HG02571 (cell line): ENCODE data around the gene DAO.
"Not testable (repeated sequence)": the region's sequence is repeated elsewhere in the genome, so short reads cannot be mapped to it uniquely, and the experiment has no call there.

Experiments
- ATAC-seq: cut with Tn5 transposase; IDR thresholded peaks from one replicate; pipeline ENCODE4 v1.9.1; 2021; ENCODE audit warnings: mild to moderate bottlenecking, moderate library complexity; ENCODE audit not compliant: unreplicated experiment

Gene DAO

DNA sequence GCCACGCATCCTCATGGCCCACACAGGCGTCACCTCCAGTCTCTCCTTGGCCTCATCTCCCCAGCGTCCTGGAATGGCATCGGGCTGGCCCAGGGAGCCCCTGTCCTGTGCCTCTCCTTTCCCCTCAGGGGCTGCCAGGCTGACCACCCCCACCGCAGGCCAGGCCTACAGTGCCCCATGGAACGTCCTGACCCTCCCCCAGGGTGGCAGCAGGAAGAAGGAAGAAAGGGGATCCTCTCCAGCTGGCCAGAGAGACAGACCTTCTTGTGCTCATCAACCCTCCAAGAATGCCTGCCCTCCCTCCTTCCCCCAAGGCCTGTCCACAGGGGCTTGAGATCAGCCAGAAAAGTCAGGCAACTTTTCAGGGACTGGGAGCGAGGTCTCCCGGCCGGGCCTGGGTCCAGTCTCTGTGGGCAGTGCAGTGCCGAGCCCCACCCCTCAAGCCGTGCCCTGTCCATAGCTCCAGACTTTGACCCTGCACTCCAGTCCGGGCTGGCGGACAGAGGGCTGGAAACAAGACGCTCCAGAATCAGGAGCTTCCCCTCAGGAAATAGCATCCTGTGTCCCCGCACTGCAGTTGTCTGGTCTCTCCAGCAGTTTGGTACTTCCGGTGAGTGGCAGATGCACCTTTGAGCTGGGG lies at the start of gene DAO:
DAO (plus strand) TSS at position 478 of the 640 bp plus-strand sequence. CDS start 4,915 bp downstream, outside the sequence.
- ATAC-seq = no peak

DNA sequence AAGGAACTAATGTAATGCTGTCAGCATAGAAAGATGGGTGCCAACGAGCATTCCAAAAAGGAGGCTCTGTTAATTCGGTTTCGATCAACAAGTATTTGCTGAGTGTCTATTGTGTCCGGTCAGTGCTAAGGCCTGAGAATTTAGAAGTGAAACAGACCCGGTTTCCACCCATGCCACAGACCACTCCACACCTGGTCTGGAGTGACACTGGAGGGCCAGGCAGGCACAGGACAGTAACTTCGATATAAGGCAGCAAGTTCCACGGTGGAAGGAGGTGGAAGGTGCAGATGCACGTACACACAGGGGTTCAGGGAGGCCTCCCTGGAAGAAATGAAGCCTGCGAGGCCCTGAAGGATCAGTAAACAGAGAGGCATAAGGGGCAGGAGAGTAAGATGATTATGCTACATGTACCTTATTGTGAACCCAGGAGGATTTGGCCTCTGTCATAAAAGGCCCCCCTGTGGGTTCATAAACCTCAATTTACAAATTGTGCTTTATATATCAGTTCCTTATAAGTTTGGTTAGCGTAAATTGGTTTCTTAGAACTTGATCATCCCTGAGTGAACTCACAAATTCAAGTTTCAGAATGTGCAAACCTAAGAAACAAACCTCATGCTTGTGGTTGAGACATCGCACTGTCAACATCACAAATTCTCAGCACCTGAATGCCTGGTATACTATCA lies 48.4 kb upstream of the DAO start:
- ATAC-seq = peak; percentile 62

DNA sequence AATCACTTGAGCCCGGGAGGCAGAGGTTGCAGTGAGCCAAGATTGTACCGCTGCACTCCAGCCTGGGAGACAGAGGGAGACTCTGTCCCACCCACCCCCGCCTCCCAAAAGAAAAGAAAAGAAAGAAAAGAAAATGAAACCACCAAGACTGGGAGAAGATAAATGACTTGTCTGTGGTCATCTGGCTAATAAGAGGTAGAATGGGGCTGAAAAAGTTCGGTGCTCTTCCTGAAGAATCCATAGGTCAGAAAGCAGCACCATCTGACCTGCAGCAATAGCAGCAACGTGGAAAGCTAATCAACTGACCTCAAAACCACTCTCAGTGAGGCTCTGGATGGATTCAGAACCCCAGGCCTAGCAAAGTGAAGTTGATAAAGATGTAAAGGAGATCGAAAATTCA lies 47.7 kb upstream of the DAO start:
- no peak for ATAC-seq

DNA sequence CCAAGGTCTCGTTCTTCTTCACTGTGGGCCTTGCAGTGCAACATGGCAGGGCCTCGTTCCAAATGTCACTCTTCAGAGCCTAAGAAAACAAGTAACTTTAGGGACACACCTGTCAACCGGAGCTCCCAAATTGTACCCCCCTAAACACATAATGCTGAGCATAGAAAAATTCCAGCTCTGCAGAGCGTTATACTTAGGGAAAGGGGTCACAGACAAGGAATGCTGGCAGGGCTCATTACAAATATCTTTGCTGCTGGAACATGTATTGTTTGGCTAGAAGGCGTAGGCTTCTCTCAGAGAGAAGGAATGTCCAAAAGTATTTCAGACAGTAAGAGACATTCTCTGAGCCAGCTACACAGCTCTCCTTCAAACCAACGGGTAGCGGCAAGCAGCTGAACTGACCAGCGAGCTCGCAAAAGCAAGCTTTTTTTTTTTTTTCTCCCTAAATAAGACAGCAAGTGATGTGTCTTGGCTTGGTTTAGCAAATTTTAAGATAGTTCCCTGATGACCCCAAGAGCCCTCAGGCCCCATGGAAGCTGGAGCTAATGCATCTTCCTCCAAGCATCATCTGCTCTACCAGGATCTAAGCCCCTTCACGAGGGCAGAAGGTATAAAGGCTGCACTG lies 47.0 kb upstream of the DAO start:
- ATAC-seq = no peak

DNA sequence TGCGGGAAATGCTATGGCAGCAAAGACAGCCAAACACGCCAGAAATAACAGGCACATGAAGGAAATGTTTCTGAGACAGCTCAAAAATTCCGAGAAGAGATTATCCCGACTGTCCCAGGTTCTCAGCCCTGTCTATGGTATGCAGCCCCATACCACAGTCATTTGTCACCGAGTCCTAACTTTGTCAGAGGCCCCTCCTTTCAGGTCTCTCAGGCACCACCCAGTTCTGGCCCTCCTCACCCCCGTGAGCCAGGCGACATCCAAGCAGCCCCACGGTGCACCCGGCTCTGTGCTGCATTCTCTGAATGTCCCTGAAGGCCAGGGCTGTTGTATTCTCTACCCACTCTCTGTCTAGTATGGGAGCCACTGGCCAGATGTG lies 46.5 kb upstream of the DAO start:
- no peak for ATAC-seq

DNA sequence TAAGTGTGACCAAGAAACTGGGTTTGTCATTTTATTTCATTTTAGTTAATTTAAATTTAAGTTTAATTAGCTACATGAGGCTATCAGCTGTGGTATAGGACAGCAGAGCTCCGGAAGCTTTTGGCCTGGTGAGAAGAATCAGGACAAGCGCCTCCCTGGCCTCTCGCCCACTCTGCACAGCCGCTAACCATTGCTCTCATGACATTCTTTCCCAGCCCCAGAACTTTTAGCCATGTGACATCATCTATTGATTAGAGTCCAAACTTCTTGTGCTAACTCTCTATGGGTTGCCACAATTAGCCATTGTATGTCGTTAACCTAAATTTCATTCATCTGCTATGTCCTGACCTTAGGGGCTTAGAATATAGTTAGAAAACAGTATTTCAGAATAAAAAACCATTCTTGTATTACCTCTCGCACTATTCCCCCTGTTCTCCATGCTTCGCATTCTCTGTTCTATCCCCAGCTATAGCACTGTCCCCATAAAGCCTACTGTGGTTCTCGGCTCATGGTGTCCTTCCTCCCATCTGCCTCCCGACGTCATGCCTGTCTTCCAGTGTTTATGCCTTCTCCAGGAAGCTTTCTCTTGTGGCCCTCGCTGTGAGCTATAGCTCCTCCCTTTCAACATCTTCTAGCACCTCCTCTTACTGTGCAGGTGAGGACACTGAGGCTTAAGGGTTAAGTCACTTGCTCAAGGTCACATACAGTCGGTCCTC lies 46.0 kb upstream of the DAO start:
- ATAC-seq = no peak

DNA sequence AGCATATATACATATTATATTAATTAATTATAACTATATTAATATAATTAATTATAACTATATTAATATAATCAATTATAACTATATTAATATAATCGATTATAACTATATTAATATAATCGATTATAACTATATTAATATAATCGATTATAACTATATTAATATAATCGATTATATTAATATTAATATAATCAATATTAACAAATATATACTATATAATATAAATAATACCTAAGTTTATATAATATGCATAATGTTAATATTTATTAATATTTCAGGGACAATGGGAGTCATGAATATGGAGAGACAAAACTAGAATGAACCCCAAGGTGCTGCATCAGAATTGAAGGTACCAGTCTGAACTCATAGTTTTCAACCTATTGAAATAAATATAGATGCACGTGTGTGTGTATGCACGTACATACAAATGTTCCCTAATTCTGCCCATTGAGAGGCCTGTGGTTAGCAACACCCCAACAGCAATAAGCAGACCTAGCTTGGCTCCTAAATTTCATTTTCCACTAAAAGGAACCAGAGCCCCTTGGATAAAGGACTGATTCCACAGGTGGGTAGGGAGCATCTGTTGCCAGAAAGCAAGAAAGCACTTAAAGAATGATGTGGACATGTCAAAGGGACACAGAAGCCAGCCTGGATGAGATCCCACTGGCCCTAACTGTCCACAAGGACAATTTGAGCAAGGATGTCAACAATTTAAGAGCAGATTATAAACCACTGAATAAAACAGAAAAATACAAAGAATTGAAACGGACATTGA lies 43.8 kb upstream of the DAO start:
- no peak for ATAC-seq

DNA sequence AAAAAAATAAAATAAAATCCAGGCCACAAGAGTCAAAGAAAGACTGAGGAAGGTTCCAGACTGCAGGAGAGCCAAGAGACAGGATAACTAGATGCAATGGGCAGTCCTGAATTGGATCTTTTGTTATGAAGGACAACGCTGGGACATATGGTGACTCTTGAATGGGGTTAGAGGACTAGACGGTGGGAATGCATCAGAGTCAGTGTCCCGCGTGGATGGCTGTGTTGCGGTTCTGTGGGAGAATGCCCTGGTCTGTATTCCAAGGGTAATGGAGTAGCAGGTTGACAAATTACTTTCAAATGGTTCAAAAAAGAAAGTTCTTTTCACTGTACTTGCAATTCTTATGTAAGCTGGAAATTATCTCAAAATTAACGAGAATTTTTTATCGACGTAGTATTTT lies 42.7 kb upstream of the DAO start:
- ATAC-seq = no peak

DNA sequence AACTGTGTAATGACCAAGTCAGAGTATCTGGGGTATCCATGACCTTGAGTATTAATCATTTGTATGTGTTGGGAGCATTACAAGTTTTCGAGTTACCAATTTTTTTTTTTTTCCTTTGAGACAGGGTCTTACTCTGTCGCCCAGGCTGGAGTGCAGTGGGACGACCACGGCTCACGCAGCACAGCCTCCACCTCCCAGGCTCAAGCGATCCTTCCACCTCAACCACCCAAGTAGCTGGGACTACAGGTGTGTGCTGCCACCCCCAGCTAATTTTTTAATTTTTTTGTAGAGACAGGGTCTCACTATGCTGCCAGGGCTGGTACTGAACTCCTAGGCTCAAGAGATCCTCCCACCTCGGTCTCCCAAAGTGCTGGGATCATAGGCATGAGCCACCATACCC lies 42.2 kb upstream of the DAO start:
- ATAC-seq = no peak

DNA sequence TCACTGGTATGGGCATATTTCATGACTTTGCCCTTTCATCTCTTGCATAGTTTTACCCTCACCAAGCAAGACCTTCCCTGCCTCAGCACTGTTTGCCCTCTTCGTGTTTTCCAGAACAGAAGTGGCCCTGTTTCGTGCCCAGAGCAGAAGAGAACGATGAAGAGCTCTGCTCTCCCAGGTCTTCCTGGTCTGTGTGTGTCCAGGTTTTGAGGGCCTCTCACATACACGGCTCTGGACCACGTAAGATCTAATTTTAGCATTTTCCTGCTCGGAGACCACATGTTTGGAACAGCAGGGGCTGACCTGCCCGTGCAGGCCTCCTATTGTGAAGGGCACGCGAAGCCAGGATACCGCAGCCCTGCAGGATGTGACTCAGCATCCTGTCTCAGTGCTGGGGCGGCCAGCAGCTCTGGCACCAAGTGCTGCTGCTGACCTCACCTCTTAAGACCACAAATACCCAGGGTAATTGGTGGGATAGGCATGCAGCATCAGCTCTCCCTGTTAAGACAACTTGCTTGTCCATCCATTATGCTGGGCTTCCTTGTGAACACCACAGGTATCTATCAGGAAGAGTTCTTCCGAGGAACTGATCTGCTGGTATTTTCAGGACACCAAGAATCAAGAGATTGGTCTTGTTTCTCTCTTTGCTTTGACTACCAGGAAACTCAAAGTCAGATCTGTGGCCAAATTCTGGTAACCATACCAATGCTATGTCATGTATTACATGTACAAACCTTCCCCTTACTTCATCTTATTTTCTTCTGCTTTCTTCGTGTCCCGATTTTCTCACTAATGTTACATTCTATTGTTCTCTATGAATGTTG lies 41.5 kb upstream of the DAO start:
- peak; percentile 91 for ATAC-seq

DNA sequence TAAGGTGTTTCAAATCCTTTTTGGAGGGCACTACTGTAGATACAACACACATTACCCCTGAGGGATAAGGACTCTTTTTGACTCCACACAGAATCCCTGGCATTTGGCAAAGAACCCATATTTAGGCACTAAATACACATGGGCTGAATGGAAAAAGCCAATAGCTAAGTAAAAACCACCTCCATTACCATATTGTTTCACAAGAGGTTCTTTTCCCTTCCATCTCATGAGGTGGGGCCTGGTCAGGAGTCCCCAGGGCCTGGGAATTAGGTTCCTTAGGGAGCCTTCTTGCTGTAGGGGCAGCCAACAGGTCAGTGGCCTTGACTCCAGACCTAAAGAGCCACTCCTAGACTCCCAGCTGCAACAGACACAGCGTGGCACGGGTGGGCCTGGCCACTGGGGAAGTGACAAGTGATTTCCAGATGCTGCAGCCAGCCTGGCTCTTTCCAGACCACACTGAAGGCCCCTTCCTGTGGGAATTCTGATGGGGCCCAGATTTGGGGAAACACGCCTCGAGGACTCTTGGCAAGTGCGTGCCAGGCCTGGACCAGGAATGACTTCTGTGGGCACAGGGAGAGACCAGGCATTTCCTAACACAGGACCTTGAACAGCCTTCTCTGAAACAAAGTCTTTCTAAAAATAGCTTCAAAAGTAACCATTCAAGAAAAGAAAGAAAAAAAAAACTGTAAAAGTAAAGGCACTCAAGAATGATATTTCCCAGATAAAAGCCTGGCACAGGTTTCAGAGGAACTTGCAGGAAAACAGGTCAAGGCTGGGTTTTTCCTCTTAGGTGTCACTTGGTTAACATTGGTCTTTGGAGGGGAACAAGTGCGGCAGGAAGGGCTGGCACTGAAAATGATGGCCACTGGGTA lies 40.6 kb upstream of the DAO start:
- no peak for ATAC-seq

DNA sequence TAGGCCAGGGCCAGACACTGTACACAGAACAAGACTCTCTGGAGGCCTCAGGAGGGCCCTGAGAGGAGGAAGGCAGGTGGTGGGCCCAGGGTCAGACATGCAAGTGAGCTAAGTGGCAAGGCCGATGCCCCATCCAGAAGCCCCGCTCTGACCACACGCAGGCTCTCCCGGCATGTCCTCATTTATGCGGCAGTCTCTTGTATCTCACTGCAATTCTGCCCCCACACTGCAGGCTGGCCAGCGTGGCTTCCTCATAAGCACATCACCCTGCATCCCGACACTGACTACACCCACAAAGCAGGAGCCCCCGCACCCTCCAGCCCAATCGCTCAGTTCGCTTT lies 40.0 kb upstream of the DAO start:
- ATAC-seq = no peak

DNA sequence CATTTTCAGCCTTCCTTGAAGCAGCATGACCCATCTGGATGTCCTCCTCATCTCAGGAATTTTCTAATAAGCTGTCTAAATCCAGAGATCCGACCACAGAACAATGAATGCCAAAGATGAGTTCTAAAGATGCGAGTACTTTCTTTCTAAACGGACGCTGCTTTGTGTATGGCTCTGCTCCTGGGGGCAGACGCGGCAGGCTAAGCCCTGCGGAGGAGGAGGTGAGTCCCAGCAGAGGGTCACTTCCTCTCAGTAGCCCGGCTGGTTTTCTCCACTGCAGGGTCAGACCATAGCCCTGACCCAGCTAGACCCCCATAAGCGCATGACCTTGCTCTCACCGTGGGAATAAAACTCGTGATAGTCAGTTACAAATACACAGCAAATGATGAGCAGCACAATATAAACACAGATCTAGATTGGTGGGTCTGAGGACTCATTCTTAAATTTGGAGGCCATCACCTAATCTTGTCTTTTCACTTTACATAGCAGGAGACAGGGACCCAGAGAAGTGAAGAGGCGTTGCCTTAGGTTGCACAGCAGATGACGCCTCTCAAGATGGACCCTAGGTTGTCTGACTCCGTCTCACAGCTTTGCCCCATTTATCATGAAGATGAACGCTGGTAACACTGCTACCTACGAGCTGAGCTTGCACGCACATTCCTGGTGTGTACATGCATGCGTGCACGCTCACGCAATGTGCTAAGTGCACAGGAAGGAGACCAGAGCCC lies 39.1 kb upstream of the DAO start:
- no peak for ATAC-seq

DNA sequence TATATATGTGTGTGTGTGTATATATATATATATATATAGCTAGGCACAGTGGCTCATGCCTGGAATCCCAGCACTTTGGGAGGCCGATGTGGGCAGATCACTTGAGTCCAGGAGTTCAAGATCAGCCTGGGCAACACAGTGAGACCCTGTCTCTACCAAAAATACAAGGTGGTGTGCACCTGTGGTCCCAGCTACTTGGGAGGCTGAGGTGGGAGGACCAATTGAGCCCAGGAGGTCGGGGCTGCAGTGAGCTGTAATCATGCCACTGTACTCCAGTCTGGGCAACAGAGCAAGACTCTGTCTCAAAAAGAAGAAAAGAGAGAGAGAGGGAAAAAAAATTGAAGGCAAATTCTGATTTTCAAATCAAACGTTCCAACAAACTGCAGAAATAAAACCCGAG lies 38.1 kb upstream of the DAO start:
- ATAC-seq = not testable (repeated sequence)

DNA sequence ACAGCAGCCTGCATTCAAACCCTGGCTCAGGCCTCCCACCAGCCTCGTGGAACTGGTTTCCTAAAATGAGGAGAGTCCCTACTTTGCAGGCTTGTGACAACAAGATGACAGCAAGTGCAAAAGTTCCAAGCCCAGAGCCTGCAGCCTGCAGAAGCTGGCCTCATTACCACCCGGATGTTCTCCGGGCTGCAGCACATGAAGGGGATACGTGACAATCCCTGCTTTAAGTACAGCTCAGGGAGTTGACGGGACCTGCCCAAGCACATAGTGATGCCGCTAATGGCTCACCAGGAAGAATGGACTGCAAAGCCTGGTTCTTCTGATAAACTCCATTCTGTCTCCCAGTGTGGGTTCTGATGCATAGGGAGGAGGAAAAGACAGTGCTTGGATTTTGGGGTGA lies 37.5 kb upstream of the DAO start:
- ATAC-seq = no peak

DNA sequence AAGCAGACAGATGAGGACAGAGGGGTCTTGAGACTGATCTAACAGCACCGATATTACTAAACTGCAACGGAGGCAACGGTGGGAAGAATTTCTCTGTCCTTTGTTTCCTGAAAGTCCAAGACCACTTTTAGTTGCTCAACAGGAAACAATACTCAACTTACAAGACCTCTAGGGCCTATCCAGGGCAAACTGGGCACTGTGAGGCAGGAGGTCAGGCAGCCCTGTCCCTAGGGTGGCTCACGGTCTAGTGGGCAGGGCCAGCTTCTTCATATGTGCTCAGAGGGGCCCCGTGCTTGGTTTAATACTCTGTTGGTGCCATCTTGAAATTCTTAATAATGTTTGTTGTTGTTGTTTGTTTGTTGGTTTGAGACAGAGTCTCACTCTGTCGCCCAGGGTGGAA lies 36.7 kb upstream of the DAO start:
- no peak for ATAC-seq

DNA sequence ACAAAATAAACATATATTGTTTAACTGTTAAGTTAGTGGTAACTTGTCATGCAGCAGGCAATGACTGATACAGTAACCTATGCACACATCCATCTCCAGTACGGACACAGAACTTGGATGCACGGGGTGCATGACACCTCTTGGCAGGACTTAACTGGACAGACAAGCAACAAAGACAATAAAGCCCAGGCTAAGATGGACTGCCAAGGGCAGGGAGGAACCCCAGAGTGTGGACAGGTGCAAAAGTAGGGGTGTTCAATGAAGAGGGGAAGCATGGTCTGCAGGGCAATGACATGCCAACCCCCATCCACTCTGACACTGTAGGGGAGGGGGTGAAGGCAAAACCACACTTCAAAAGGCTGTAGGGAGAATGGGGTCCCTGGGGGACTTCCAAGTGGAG lies 34.2 kb upstream of the DAO start:
- no peak for ATAC-seq

DNA sequence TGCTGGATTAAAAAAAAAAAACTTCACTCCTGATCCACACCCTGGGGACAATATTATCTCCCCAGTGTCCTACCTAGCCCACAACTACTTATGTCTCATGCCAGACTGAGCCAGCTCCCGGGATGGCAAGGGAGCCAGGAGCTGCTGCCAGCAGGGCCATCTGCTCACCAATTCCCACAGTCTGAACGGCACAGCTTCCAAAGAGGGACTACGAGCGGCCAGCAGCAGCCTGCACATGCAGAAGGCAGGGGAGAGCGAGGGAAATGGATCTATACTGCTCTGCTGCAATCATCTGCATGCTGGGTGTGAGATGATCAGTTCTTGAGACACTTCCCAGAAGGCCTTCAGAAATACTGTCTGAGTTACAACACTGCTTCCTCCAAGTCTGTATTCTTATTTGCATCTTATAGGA lies 33.6 kb upstream of the DAO start:
- ATAC-seq = no peak

DNA sequence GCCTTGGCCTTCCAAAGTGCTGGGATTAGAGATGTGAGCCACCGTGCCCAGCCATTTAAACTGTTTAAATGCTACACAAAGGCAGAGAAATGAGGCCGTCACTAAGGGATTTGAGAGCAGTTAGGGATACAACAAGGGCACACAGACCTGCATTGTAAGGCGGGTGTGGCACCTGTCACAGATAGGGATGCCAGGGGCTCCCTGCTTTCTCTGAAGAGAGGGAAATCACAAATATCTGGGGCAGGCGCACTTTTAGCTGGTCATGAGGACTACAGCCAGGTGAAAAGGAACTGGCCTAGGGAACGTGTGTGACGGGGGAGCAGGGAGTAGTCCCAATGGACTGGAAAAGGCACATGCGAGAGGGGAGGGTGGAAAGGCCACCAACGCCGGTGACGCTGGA lies 32.2 kb upstream of the DAO start:
- ATAC-seq = no peak
